Suppressor macrophage treated with lipopolysaccharide for 1 hour (primary cell): ENCODE data around the gene SAMD4B.

Experiments used
- DNase-seq, 3 donors: peaks; one replicate each; pipeline ENCODE4 v3.0.0-alpha.2; 2020 to 2022

Gene SAMD4B

GRCh38 chr19:39397360-39398296 is 55.4 kb downstream of the SAMD4B start:
- DNase-seq, result peak; percentile 93 to 97 (median 95)

DNA sequence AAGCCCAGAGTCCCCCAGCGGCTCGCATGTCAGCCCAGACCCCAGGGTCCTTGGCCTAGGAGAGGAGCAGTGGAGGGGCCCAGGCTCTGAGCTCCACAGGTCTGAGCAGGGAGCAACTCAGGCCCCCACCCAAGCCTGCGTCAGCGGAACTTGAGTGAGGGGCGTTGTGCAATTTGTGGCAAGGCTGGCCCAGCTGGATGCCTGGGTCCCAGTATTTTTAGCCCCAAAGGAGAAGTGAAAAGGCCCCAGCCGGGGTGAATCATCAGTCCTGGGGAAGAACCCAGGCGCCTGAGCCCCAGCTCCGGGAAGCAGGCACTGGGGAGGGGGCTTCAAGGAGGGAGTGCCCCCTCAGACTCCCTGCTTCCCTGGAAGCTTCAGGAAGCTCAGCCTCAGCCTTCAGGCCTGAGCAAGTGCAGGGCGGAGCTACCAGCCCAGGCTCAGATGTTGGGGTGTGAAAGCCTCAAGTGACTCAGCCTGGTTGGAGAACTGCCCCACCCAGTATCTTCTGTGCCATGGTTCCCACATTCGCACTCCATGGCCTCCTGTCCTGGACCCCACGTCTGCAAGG is 56.2 kb downstream of the SAMD4B start:
- DNase-seq, result peak; percentile 93

DNA sequence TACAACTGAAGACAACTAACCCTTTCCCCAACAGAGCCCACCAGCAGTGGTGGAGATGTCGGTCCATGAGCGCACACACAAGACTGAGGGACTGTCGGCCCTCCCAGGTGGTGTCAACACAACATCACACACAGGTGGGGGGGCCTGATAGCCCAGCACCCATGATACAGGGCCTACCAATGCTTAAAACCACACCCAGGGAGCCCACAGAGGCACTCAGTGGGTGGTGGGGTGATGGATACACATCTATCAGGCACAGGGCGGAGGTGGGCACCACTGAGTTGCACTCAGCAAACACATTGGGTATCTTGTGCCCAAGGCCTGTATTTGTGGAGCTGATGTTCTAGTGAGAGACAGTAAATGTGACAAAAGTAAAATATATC is 57.4 kb downstream of the SAMD4B start:
- no peak for DNase-seq

- no peak for DNase-seq
Observed at GRCh38 chr19:39400061-39400460, 57.8 kb downstream of the SAMD4B start.

DNA sequence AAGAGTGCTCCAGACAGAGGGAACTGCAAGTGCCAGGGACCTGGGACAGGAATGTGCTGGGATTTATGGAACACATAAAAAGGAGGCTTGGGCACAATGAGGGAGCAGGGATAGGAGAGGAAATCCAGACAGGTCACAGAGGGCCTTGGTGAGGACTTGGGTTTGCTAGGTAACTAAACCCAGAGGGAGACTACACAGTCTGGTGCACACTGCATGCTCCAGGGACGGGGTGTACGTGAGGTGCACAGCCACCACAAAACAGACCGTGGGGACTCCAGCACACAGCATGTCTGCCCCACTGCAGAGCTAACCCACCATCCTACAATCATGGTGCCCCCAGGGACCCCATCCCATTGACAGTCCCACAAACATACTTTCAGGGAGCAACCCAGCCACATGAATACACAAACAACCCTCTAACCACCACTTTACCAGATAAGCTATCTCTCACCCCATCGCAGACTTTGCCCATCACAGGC is 58.9 kb downstream of the SAMD4B start:
- no peak for DNase-seq

GRCh38 chr19:39401549-39402345 is 59.5 kb downstream of the SAMD4B start:
- DNase-seq, result peak; percentile 55 to 77 (median 65)

GRCh38 chr19:39402346-39403300 is 60.4 kb downstream of the SAMD4B start:
- DNase-seq, result peak; percentile 98 to 99 (median 98)

DNA sequence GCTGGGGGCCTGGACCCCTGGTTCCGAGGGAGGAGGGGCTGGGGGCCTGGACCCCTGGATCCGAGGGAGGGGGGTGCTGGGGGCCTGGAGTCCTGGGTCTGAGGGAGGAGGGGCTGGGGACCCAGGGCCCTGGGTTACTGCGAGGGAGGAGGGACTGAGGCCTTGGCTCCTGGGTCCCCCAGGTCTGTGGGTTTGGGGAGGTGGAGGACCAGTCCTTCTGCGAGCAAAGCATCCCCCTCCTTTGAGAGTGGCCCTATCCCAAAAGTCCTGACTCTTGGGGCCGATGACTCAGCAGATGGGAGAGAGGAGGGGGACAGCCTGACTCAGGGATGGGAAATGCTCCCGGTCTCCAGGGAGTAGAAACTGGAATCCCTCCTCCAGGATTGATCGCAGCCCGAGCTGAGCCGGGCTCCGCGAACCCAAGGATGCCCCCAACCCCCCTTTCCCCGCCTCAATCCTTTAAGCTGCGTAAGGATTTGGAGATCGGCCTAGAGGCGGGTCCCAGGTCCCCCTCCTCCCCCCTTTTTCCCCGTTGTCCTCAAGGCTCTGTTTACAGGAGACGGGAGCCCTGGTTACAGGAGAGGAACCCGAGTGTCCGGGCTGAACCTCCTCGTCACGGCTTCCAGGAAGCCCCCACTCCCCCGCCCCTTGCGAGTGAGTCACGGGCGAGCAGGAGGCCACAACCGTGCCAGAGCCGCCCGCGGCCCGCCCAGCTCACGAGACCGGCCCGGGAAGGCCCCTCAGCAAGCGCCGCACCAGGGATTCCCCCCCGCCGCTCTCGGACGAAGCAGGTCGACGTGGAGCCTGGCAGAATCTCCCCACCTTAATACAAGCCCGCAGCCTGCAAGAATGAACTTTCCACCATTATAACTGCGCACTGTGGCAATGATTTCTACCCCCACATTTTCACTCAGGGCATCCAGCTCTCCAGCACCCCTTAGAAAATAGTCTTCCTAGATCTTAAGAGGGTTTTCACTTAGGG is 61.4 kb downstream of the SAMD4B start:
- peak; percentile 98 to 99 (median 99) for DNase-seq

GRCh38 chr19:39405261-39405957 is 63.2 kb downstream of the SAMD4B start:
- peak in 1 of 3 donors; percentile 37 for DNase-seq

DNA sequence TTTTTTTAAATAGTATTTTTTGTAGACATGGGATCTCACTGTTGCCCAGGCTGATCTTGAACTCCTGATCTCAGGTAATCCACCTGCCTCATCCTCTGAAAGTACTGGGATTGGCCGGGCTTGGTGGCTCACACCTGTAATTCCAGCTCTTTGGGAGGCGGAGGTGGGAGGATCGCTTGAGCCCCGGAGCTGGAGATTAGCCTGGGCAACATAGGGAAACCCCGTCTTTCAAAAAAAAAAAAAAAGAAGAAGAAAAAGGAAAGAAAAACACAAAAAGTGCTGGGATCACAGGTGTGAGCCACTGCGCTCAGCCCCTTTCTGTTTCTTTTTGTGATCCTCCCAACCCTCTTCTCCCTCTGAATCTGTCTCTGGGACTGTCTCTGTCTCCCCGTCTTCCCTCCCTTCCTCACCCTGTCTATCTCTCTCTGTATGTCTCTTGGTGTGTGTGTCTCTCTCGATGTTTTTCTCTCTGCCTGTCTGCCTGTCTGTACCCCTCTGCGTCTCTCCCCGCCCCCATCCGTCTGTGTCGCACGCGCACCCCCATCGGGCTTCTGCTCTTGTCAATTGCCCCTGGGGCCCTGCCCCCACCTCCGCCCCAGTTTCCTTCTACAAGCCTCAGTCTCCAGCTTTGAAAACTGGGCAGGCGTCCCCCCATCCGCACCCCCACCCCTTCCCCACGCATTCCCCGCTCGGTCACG is 63.9 kb downstream of the SAMD4B start:
- DNase-seq, result no peak

DNA sequence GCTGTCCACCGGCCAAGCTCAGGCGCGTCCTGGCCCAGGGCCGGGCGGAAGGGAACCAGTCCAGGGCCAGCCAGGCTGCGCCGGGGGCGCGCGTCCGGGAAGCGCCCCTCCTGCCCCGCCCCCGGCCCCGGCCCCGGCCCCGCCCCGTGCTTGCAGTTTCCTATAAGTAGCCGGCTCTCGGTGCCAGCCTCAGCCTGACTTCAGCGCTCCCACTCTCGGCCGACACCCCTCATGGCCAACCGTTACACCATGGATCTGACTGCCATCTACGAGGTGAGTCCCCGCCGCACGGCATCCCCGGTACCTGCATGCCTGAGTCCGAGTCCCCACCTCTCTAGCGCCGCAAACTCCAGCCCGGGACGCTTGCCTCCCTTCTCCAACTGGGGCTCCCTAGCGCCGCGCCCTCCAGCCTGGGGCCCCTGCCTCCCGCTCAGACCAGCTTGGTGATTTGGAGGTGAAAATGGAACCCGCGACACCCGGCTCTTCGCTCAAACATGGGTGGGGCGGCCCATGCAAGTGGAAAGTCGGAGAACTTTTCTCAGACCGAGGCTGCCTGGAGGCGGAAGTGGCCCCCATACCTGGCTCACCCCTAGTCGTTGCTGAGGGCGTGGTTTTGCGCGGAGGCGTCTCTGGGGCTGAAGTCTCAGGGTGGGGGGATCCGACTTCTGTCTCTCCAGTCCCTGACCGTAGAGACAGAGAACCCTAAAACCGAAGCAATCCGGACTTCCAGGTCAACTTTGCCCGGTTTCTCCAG is 64.6 kb downstream of the SAMD4B start, which contains the start of gene ZFP36:
Gene ZFP36, plus strand, starts transcription at position 192 of the 754 bp plus-strand sequence. Its CDS starts 58 bp downstream, at position 250.
- peak; percentile 92 to 97 (median 96) for DNase-seq

GRCh38 chr19:39407410-39407659 is 65.1 kb downstream of the SAMD4B start:
- DNase-seq, result no peak

DNA sequence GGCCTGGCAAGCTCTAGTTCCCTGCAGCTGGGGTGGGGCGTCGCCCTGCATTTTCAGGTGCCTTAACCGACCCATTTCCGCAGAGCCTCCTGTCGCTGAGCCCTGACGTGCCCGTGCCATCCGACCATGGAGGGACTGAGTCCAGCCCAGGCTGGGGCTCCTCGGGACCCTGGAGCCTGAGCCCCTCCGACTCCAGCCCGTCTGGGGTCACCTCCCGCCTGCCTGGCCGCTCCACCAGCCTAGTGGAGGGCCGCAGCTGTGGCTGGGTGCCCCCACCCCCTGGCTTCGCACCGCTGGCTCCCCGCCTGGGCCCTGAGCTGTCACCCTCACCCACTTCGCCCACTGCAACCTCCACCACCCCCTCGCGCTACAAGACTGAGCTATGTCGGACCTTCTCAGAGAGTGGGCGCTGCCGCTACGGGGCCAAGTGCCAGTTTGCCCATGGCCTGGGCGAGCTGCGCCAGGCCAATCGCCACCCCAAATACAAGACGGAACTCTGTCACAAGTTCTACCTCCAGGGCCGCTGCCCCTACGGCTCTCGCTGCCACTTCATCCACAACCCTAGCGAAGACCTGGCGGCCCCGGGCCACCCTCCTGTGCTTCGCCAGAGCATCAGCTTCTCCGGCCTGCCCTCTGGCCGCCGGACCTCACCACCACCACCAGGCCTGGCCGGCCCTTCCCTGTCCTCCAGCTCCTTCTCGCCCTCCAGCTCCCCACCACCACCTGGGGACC is 65.6 kb downstream of the SAMD4B start:
- DNase-seq, result peak; percentile 58 to 67 (median 59)

DNA sequence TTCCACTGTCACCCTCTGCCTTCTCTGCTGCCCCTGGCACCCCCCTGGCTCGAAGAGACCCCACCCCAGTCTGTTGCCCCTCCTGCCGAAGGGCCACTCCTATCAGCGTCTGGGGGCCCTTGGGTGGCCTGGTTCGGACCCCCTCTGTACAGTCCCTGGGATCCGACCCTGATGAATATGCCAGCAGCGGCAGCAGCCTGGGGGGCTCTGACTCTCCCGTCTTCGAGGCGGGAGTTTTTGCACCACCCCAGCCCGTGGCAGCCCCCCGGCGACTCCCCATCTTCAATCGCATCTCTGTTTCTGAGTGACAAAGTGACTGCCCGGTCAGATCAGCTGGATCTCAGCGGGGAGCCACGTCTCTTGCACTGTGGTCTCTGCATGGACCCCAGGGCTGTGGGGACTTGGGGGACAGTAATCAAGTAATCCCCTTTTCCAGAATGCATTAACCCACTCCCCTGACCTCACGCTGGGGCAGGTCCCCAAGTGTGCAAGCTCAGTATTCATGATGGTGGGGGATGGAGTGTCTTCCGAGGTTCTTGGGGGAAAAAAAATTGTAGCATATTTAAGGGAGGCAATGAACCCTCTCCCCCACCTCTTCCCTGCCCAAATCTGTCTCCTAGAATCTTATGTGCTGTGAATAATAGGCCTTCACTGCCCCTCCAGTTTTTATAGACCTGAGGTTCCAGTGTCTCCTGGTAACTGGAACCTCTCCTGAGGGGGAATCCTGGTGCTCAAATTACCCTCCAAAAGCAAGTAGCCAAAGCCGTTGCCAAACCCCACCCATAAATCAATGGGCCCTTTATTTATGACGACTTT is 66.4 kb downstream of the SAMD4B start:
- peak; percentile 58 to 66 (median 62) for DNase-seq

DNA sequence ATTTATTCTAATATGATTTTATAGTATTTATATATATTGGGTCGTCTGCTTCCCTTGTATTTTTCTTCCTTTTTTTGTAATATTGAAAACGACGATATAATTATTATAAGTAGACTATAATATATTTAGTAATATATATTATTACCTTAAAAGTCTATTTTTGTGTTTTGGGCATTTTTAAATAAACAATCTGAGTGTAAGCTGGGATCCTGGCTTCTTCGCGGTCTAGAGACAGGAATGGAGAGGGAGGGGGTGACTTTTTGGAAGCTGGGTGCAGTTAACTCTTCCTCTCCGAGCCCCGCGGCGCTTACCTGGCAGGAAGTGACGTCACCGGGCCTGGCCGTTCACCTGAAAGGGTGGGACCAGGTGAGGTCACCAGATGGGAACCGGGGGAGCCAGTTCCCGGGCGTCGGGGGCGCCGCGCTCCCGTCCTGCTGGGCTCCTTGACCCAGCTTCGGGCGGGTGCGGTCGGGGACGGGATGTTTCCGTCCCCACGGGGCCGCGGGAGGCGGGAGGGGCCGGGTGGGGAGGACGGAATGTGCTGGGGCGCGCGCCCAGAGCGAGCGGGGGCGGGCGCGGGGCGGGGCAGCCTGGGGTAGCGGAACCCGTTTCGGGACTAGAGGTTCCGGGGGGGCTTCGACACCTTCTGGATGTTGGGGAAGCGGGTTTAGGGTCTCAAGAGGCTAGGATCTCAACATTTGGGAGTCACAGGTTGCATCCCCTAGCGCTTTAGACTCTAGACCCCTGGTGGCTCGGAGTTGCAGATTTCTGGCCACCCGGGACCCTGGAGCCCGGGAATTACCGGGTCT is 67.2 kb downstream of the SAMD4B start:
- DNase-seq, result peak; percentile 80 to 96 (median 91)
